HepG2 (cell line): Measurements from ENCODE around the gene CLCN1. TPM values are rescaled to one million over a fixed set of nuclear protein-coding genes. Genes with fewer than 3 reads are reported as not detected.
A peak's percentile ranks its signal among the peaks of the same experiment; 100 is the strongest.

Source experiments
- BCL6 ChIP-seq: IDR thresholded peaks from 2 replicates; pipeline ENCODE4 v1.6.1; 2016; ENCODE audit warnings: missing genetic modification reagents, missing compliant biosample characterization
- CSRNP1 ChIP-seq: sonication (generic); formaldehyde crosslinking; IDR thresholded peaks from 2 replicates; pipeline ENCODE4 v1.8.1; 2023; ENCODE audit warnings: mild to moderate bottlenecking, missing genetic modification reagents
- DPF2 ChIP-seq: sonication (generic); formaldehyde crosslinking; IDR thresholded peaks from 2 replicates; pipeline ENCODE4 v1.4.0; 2020; ENCODE audit warnings: mild to moderate bottlenecking, low read depth, missing genetic modification reagents, borderline replicate concordance
- HOXA5 ChIP-seq: sonication (generic); formaldehyde crosslinking; IDR thresholded peaks from 2 replicates; pipeline ENCODE4 v1.4.0; 2020; ENCODE audit warnings: missing genetic modification reagents
- KLF12 ChIP-seq: sonication (generic); formaldehyde crosslinking; IDR thresholded peaks from 2 replicates; pipeline ENCODE4 v1.4.0; 2020; ENCODE audit warnings: missing genetic modification reagents, borderline replicate concordance
- NCOA5 ChIP-seq: sonication (generic); formaldehyde crosslinking; IDR thresholded peaks from 2 replicates; pipeline ENCODE4 v1.4.0; 2020; ENCODE audit warnings: missing genetic modification reagents
- ONECUT2 ChIP-seq: sonication (generic); formaldehyde crosslinking; IDR thresholded peaks from 2 replicates; pipeline ENCODE4 v1.4.0; 2020; ENCODE audit warnings: missing genetic modification reagents
- SRF ChIP-seq: IDR thresholded peaks from 2 replicates; pipeline ENCODE4 v1.6.1; 2011; ENCODE audit warnings: mild to moderate bottlenecking, low read depth, low read length, moderate library complexity
- TAF1 ChIP-seq: sonication (generic); formaldehyde crosslinking; IDR thresholded peaks from 2 replicates; pipeline ENCODE4 v1.4.0; 2020; ENCODE audit warnings: missing genetic modification reagents
- TEAD3 ChIP-seq: optimal IDR thresholded peaks from 2 replicates; pipeline ENCODE3; 2016; ENCODE audit warnings: borderline replicate concordance
- ZFX ChIP-seq: sonication (generic); formaldehyde crosslinking; IDR thresholded peaks from 2 replicates; pipeline ENCODE4 v1.4.0; 2020; ENCODE audit warnings: mild to moderate bottlenecking, low read depth, missing genetic modification reagents, moderate library complexity
- ZFY ChIP-seq: sonication (generic); formaldehyde crosslinking; IDR thresholded peaks from 2 replicates; pipeline ENCODE4 v1.4.0; 2020; ENCODE audit warnings: missing genetic modification reagents
- ZNF160 ChIP-seq: sonication (generic); formaldehyde crosslinking; IDR thresholded peaks from 2 replicates; pipeline ENCODE4 v1.8.0; 2022; ENCODE audit warnings: mild to moderate bottlenecking, inconsistent platforms, missing genetic modification reagents
- ZNF329 ChIP-seq: sonication (generic); formaldehyde crosslinking; IDR thresholded peaks from 2 replicates; pipeline ENCODE4 v1.9.0; 2021; ENCODE audit warnings: low read depth, mild to moderate bottlenecking, missing genetic modification reagents
- ZNF407 ChIP-seq: sonication (generic); formaldehyde crosslinking; IDR thresholded peaks from one replicate; pipeline ENCODE4 v1.5.1; 2020; ENCODE audit warnings: mild to moderate bottlenecking, missing genetic modification reagents; ENCODE audit errors: not compliant biosample characterization
- ZNF468 ChIP-seq: sonication (generic); formaldehyde crosslinking; IDR thresholded peaks from 2 replicates; pipeline ENCODE4 v1.8.0; 2022; ENCODE audit warnings: mild to moderate bottlenecking, moderate library complexity, missing genetic modification reagents
- polyA plus RNA-seq, 8 experiments: library from polyadenylated mRNA; depleted of rRNA in 3 of 8; stranded (reverse) in 7 of 8; unstranded in 1 of 8; fragments of >200 nt; fragmentation: Illumina TruSeq in 4 of 8; extraction: Trizol in 4 of 8; gene quantifications; 2 replicates each; pipeline versions ENCODE4 v1.2.1 to v1.2.3, GENCODE V29; 2011 to 2016; ENCODE audit warnings: low read depth in 4 of 8, missing spikeins in 1 of 8, mixed read lengths in 1 of 8; ENCODE audit not compliant: insufficient read depth in 1 of 8
- total RNA-seq, 5 experiments: library from RNA; depleted of rRNA; stranded (reverse); fragments of >200 nt; fragmentation: Illumina TruSeq; extraction: Trizol; gene quantifications; 2 replicates each; pipeline ENCODE4 v1.2.3, GENCODE V29; 2016; ENCODE audit warnings: low read depth in 1 of 5
- TF ChIP-seq, protein P1 (sequence below): IDR thresholded peaks from 2 replicates; pipeline ENCODE4 v1.6.1; 2016; ENCODE audit warnings: low read depth, borderline replicate concordance
- TF ChIP-seq, protein P2 (sequence below): sonication (generic); formaldehyde crosslinking; IDR thresholded peaks from 2 replicates; pipeline ENCODE4 v1.5.1; 2020; ENCODE audit warnings: missing genetic modification reagents, mild to moderate bottlenecking, borderline replicate concordance

Gene CLCN1
- total and polyA plus RNA-seq, 2 of the 13 experiments (the other 11 are each of a cell fraction or from before 2014, with no cell fraction given) = 0.01 TPM; not detected in 1

GRCh38 chr7:143380646-143381426, 64.9 kb downstream of the CLCN1 start, which contains the start of gene ZYX (continued):
- peak; percentile 81 for TF ChIP-seq ZFX
- TF ChIP-seq, protein P1, sequence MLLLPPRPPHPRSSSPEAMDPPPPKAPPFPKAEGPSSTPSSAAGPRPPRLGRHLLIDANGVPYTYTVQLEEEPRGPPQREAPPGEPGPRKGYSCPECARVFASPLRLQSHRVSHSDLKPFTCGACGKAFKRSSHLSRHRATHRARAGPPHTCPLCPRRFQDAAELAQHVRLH (CRISPR knock-in tag) = no peak
- TF ChIP-seq SRF = peak; percentile 93
- no peak for TF ChIP-seq ZNF329 (CRISPR knock-in tag)
- peak; percentile 68 for TF ChIP-seq ZFY (CRISPR knock-in tag)
- 0 out of 2 replicates have a peak, but pooled peaks have one; percentile 66 for TF ChIP-seq BCL6 (CRISPR knock-in tag)
- no peak for TF ChIP-seq NCOA5
- TF ChIP-seq ZNF407 (CRISPR knock-in tag) = no peak
- TF ChIP-seq TAF1 (CRISPR knock-in tag) = 0 out of 2 replicates have a peak, but pooled peaks have one; percentile 47
- TF ChIP-seq ZNF160 (CRISPR knock-in tag) = peak; percentile 32; the same call in 1 of the 2 replicates
- TF ChIP-seq, protein P2, sequence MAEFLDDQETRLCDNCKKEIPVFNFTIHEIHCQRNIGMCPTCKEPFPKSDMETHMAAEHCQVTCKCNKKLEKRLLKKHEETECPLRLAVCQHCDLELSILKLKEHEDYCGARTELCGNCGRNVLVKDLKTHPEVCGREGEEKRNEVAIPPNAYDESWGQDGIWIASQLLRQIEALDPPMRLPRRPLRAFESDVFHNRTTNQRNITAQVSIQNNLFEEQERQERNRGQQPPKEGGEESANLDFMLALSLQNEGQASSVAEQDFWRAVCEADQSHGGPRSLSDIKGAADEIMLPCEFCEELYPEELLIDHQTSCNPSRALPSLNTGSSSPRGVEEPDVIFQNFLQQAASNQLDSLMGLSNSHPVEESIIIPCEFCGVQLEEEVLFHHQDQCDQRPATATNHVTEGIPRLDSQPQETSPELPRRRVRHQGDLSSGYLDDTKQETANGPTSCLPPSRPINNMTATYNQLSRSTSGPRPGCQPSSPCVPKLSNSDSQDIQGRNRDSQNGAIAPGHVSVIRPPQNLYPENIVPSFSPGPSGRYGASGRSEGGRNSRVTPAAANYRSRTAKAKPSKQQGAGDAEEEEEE (CRISPR knock-in tag) = no peak
- TF ChIP-seq TEAD3 = no peak
- no peak for TF ChIP-seq DPF2 (CRISPR knock-in tag)
- no peak for TF ChIP-seq KLF12
- no peak for TF ChIP-seq ZNF468 (CRISPR knock-in tag)
- TF ChIP-seq ONECUT2 (CRISPR knock-in tag) = no peak
- TF ChIP-seq HOXA5 (CRISPR knock-in tag) = no peak
- TF ChIP-seq CSRNP1 (CRISPR knock-in tag) = peak; percentile 76; the same call in 1 of the 2 replicates
